GM10266 (cell line): Measurements from ENCODE around the gene CAPN7.

Experiments
- DNase-seq: peaks from one replicate; pipeline ENCODE4 v3.0.0; 2012; ENCODE audit errors: extremely low spot score
- CTCF ChIP-seq: IDR thresholded peaks from 2 replicates; pipeline ENCODE4 v1.5.1; 2012; ENCODE audit warnings: mild to moderate bottlenecking, low read depth; ENCODE audit not compliant: control insufficient read depth, insufficient read depth; ENCODE audit errors: missing control alignments

The CAPN7 gene

GRCh38 chr3:15223685-15224572, 17.9 kb downstream of the CAPN7 start:
- TF ChIP-seq CTCF, result no peak
- DNase-seq, result no peak

GRCh38 chr3:15228147-15228546, 22.1 kb downstream of the CAPN7 start:
- DNase-seq, result no peak
- no peak for TF ChIP-seq CTCF

GRCh38 chr3:15229262-15229661, 23.2 kb downstream of the CAPN7 start:
- DNase-seq, result no peak
- no peak for TF ChIP-seq CTCF

GRCh38 chr3:15241341-15241740, 35.3 kb downstream of the CAPN7 start:
- no peak for DNase-seq
- TF ChIP-seq CTCF, result peak; percentile 33

GRCh38 chr3:15243822-15244482, 37.9 kb downstream of the CAPN7 start:
- no peak for TF ChIP-seq CTCF
- no peak for DNase-seq

GRCh38 chr3:15246186-15246585, 40.1 kb downstream of the CAPN7 start:
- no peak for TF ChIP-seq CTCF
- no peak for DNase-seq

- no peak for TF ChIP-seq CTCF
- no peak for DNase-seq
These were observed 47.1 kb downstream of the CAPN7 start for GRCh38 chr3:15253023-15253697.
